Stimulated activated CD8-positive, alpha-beta memory T cell treated with anti-CD3 and anti-CD28 coated beads, Interleukin-7, amount 100 ng/mL, for 24 hours (primary cell): ENCODE results near the gene FAM149B1.
"Not testable (repeated sequence)": the region's sequence is repeated elsewhere in the genome, so short reads cannot be mapped to it uniquely, and the experiment has no call there.

Experiments
- DNase-seq: peaks from one replicate; pipeline ENCODE4 v3.0.0-alpha.2; 2020; ENCODE audit warnings: low read depth

The FAM149B1 gene

GRCh38 chr10:73233883-73234282 is 66.0 kb downstream of the FAM149B1 start:
- DNase-seq, result no peak

- no peak for DNase-seq
Measured at GRCh38 chr10:73234695-73235094, 66.8 kb downstream of the FAM149B1 start.

- DNase-seq, result no peak
Measured at GRCh38 chr10:73238990-73239566, 71.2 kb downstream of the FAM149B1 start.

- no peak for DNase-seq
Measured at GRCh38 chr10:73239908-73240307, 72.0 kb downstream of the FAM149B1 start.

- DNase-seq, result no peak
Measured at GRCh38 chr10:73244866-73245477, 77.1 kb downstream of the FAM149B1 start.

GRCh38 chr10:73246322-73246645 is 78.4 kb downstream of the FAM149B1 start:
- no peak for DNase-seq

- DNase-seq, result peak; percentile 95
Measured at GRCh38 chr10:73246646-73247508, 79.0 kb downstream of the FAM149B1 start, which contains the start of gene DNAJC9. Gene DNAJC9 (minus strand): TSS chr10:73247255. CDS start chr10:73247189, 66 bp downstream.

- DNase-seq, result no peak
Measured at GRCh38 chr10:73247509-73248258, 79.8 kb downstream of the FAM149B1 start.

- no peak for DNase-seq
Measured at GRCh38 chr10:73248259-73248724, 80.4 kb downstream of the FAM149B1 start.

GRCh38 chr10:73251683-73252444 is 83.9 kb downstream of the FAM149B1 start:
- no peak for DNase-seq

- DNase-seq, result peak; percentile 81
Measured at GRCh38 chr10:73252445-73253224, 84.7 kb downstream of the FAM149B1 start, which contains the start of gene MRPS16. Gene MRPS16 (minus strand): TSS chr10:73252644. CDS start chr10:73252482, 162 bp downstream.

- no peak for DNase-seq
Measured at GRCh38 chr10:73253225-73253555, 85.3 kb downstream of the FAM149B1 start.

GRCh38 chr10:73258612-73259011 is 90.7 kb downstream of the FAM149B1 start:
- not testable (repeated sequence) for DNase-seq

- no peak for DNase-seq
Measured at GRCh38 chr10:73261362-73261995, 93.6 kb downstream of the FAM149B1 start.

- no peak for DNase-seq
Measured at GRCh38 chr10:73262105-73262730, 94.3 kb downstream of the FAM149B1 start.

GRCh38 chr10:73262880-73263555 is 95.1 kb downstream of the FAM149B1 start:
- DNase-seq, result no peak

GRCh38 chr10:73263693-73264347 is 95.9 kb downstream of the FAM149B1 start:
- no peak for DNase-seq

- DNase-seq, result no peak
Measured at GRCh38 chr10:73264423-73264822, 96.5 kb downstream of the FAM149B1 start.

- DNase-seq, result no peak
Measured at GRCh38 chr10:73281097-73281496, 113.2 kb downstream of the FAM149B1 start.
